Loucy (cell line): ENCODE data around the gene MYOM1.

ENCODE experiments used
- H2AFZ ChIP-seq: fragments of 200-600 bp; sonication (generic); 2 replicates; pipeline ENCODE4 v1.6.0; 2016; ENCODE audit warnings: antibody characterized with exemption, mild to moderate bottlenecking, low read length, moderate library complexity
- H3F3A ChIP-seq: fragments of 200-600 bp; 2 replicates; pipeline ENCODE4 v1.6.0; 2016; ENCODE audit warnings: antibody characterized with exemption, low read depth, mild to moderate bottlenecking
- H3K27me3 ChIP-seq: fragments of 200-600 bp; sonication (generic); 2 replicates; pipeline ENCODE4 v1.6.1; 2014; ENCODE audit warnings: low read length, mild to moderate bottlenecking; ENCODE audit not compliant: insufficient read depth, poor library complexity, severe bottlenecking
- H3K36me3 ChIP-seq: fragments of 200-600 bp; sonication (generic); 2 replicates; pipeline ENCODE4 v1.6.1; 2016; ENCODE audit warnings: low read length; ENCODE audit not compliant: insufficient read depth
- H3K4me1 ChIP-seq: fragments of 200-600 bp; sonication (generic); 2 replicates; pipeline ENCODE4 v1.5.1; 2014; ENCODE audit warnings: low read length, mild to moderate bottlenecking; ENCODE audit not compliant: insufficient read depth, poor library complexity, severe bottlenecking
- H3K4me2 ChIP-seq: fragments of 200-600 bp; sonication (generic); 2 replicates; pipeline ENCODE4 v1.6.0; 2014; ENCODE audit warnings: antibody characterized with exemption, low read length, low read depth, mild to moderate bottlenecking; ENCODE audit not compliant: poor library complexity, severe bottlenecking
- H3K4me3 ChIP-seq: fragments of 200-600 bp; sonication (generic); 2 replicates; pipeline ENCODE4 v1.5.1; 2014; ENCODE audit warnings: low read length, mild to moderate bottlenecking, mixed read lengths; ENCODE audit not compliant: poor library complexity, severe bottlenecking
- H3K79me2 ChIP-seq: fragments of 200-600 bp; sonication (generic); 2 replicates; pipeline ENCODE4 v1.6.1; 2014; ENCODE audit warnings: low read length; ENCODE audit not compliant: insufficient read depth
- H3K9ac ChIP-seq: fragments of 200-600 bp; sonication (generic); 2 replicates; pipeline ENCODE4 v1.6.0; 2014; ENCODE audit warnings: mild to moderate bottlenecking, low read depth, low read length, moderate library complexity; ENCODE audit not compliant: poor library complexity, severe bottlenecking
- H3K9me2 ChIP-seq: fragments of 200-600 bp; sonication (generic); replicated peaks from 2 replicates; pipeline ENCODE4 v1.6.1; 2016; ENCODE audit warnings: low read depth, low read length, mixed read lengths
- H3K9me3 ChIP-seq: fragments of 200-600 bp; sonication (generic); 2 replicates; pipeline ENCODE4 v1.6.1; 2014; ENCODE audit warnings: mild to moderate bottlenecking, antibody characterized with exemption, low read length, low read depth; ENCODE audit not compliant: insufficient read depth
- H4K20me1 ChIP-seq: fragments of 200-600 bp; sonication (generic); 2 replicates; pipeline ENCODE4 v1.6.0; 2014; ENCODE audit warnings: antibody characterized with exemption, low read length, mild to moderate bottlenecking; ENCODE audit not compliant: insufficient read depth, poor library complexity, severe bottlenecking
- CTCF ChIP-seq: fragments of 200-600 bp; sonication (generic); conservative IDR thresholded peaks from 2 replicates; pipeline ENCODE4 v1.5.1; 2014; ENCODE audit warnings: mild to moderate bottlenecking, antibody characterized with exemption, low read length
- EZH2phosphoT487 ChIP-seq: fragments of 200-600 bp; IDR thresholded peaks from 2 replicates; pipeline ENCODE4 v1.6.1; 2018; ENCODE audit warnings: antibody characterized with exemption, mild to moderate bottlenecking, moderate library complexity, borderline replicate concordance

Gene MYOM1

GRCh38 chr18:3132700-3133099 is 87.1 kb downstream of the MYOM1 start:
- H2AFZ ChIP-seq = no peak overlapping the region
- no peaks in the 10 kb centered on the region for H3K27me3 ChIP-seq
- no peaks in the 10 kb centered on the region for H3K79me2 ChIP-seq
- H3K9me3 ChIP-seq = no peaks in the 10 kb centered on the region
- H3K9ac ChIP-seq = no peak overlapping the region
- no peak for TF ChIP-seq CTCF
- TF ChIP-seq EZH2phosphoT487 = no peak
- H4K20me1 ChIP-seq = no peaks in the 10 kb centered on the region
- H3K4me1 ChIP-seq = no peaks in the 10 kb centered on the region
- H3K4me2 ChIP-seq = no peak overlapping the region
- H3K4me3 ChIP-seq = no peak overlapping the region
- no peaks in the 10 kb centered on the region for H3K36me3 ChIP-seq
- no peaks in the 10 kb centered on the region for H3F3A ChIP-seq
- H3K9me2 ChIP-seq = no peaks in the 10 kb centered on the region

GRCh38 chr18:3130344-3130743 is 89.4 kb downstream of the MYOM1 start:
- Histone ChIP-seq H3K27me3 (no peaks in the 10 kb centered on the region), H4K20me1 (no peaks in the 10 kb centered on the region), H2AFZ (no peak overlapping the region), H3K79me2 (no peaks in the 10 kb centered on the region), H3K4me2 (no peak overlapping the region), H3K4me3 (no peak overlapping the region), H3K9me2 (no peaks in the 10 kb centered on the region), H3K9me3 (no peaks in the 10 kb centered on the region), H3K9ac (no peak overlapping the region), H3K4me1 (no peaks in the 10 kb centered on the region), H3K36me3 (no peaks in the 10 kb centered on the region), H3F3A (no peaks in the 10 kb centered on the region)
- TF ChIP-seq EZH2phosphoT487 (no peak), CTCF (no peak)

GRCh38 chr18:3129053-3129864 is 90.5 kb downstream of the MYOM1 start:
- no peaks in the 10 kb centered on the region for H3K4me1 ChIP-seq
- no peaks in the 10 kb centered on the region for H3K9me3 ChIP-seq
- H3K9me2 ChIP-seq = no peaks in the 10 kb centered on the region
- H3K79me2 ChIP-seq = no peaks in the 10 kb centered on the region
- no peaks in the 10 kb centered on the region for H4K20me1 ChIP-seq
- no peak overlapping the region for H3K4me3 ChIP-seq
- no peaks in the 10 kb centered on the region for H3K27me3 ChIP-seq
- H3K36me3 ChIP-seq = no peaks in the 10 kb centered on the region
- no peaks in the 10 kb centered on the region for H3F3A ChIP-seq
- no peak overlapping the region for H3K4me2 ChIP-seq
- no peak overlapping the region for H3K9ac ChIP-seq
- H2AFZ ChIP-seq = peak overlapping the region; percentile 72
- no peak for TF ChIP-seq EZH2phosphoT487
- peak; percentile 97 for TF ChIP-seq CTCF
